ENCODE data around the gene PRR33.

GRCh38 chr11:1909524-1909923 lies 17.8 kb upstream of the PRR33 start:
- TF ChIP-seq, protein P1, sequence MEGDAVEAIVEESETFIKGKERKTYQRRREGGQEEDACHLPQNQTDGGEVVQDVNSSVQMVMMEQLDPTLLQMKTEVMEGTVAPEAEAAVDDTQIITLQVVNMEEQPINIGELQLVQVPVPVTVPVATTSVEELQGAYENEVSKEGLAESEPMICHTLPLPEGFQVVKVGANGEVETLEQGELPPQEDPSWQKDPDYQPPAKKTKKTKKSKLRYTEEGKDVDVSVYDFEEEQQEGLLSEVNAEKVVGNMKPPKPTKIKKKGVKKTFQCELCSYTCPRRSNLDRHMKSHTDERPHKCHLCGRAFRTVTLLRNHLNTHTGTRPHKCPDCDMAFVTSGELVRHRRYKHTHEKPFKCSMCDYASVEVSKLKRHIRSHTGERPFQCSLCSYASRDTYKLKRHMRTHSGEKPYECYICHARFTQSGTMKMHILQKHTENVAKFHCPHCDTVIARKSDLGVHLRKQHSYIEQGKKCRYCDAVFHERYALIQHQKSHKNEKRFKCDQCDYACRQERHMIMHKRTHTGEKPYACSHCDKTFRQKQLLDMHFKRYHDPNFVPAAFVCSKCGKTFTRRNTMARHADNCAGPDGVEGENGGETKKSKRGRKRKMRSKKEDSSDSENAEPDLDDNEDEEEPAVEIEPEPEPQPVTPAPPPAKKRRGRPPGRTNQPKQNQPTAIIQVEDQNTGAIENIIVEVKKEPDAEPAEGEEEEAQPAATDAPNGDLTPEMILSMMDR (IDR thresholded peaks at IDR 0.05): no peak
- TF ChIP-seq POLR2A (IDR thresholded peaks at IDR 0.05): no peak
